HG03280 (cell line): ENCODE results near the gene GALNT7.

Experiments used
- ATAC-seq: cut with Tn5 transposase; IDR thresholded peaks from one replicate; pipeline ENCODE4 v1.9.1; 2021; ENCODE audit warnings: mild to moderate bottlenecking, moderate library complexity; ENCODE audit not compliant: unreplicated experiment

GALNT7 gene

GRCh38 chr4:173231916-173232315 is 63.3 kb downstream of the GALNT7 start:
- no peak for ATAC-seq

- no peak for ATAC-seq
These were observed 65.2 kb downstream of the GALNT7 start for GRCh38 chr4:173233857-173234256.

- no peak for ATAC-seq
These were observed 66.4 kb downstream of the GALNT7 start for GRCh38 chr4:173235050-173235449.

- ATAC-seq, result no peak
These were observed 67.7 kb downstream of the GALNT7 start for GRCh38 chr4:173236301-173236700.

- no peak for ATAC-seq
These were observed 68.5 kb downstream of the GALNT7 start for GRCh38 chr4:173237152-173237551.

GRCh38 chr4:173237762-173238161 is 69.2 kb downstream of the GALNT7 start:
- no peak for ATAC-seq

- ATAC-seq, result no peak
These were observed 72.1 kb downstream of the GALNT7 start for GRCh38 chr4:173240696-173241095.

- ATAC-seq, result no peak
These were observed 74.0 kb downstream of the GALNT7 start for GRCh38 chr4:173242466-173243250.

- no peak for ATAC-seq
These were observed 74.7 kb downstream of the GALNT7 start for GRCh38 chr4:173243321-173243720.

GRCh38 chr4:173243917-173244658 is 75.5 kb downstream of the GALNT7 start:
- ATAC-seq, result peak; percentile 55

- ATAC-seq, result no peak
These were observed 77.3 kb downstream of the GALNT7 start for GRCh38 chr4:173245952-173246351.

GRCh38 chr4:173246719-173247118 is 78.1 kb downstream of the GALNT7 start:
- peak; percentile 44 for ATAC-seq

- ATAC-seq, result no peak
These were observed 78.7 kb downstream of the GALNT7 start for GRCh38 chr4:173247321-173247720.

GRCh38 chr4:173248690-173249089 is 80.1 kb downstream of the GALNT7 start:
- ATAC-seq, result no peak

GRCh38 chr4:173252024-173252935 is 83.7 kb downstream of the GALNT7 start:
- ATAC-seq, result peak; percentile 72

GRCh38 chr4:173253561-173253960 is 85.0 kb downstream of the GALNT7 start:
- ATAC-seq, result no peak

- ATAC-seq, result no peak
These were observed 86.0 kb downstream of the GALNT7 start for GRCh38 chr4:173254646-173255045.

- ATAC-seq, result no peak
These were observed 88.2 kb downstream of the GALNT7 start for GRCh38 chr4:173256825-173257224.

GRCh38 chr4:173257732-173258717 is 89.4 kb downstream of the GALNT7 start:
- peak; percentile 91 for ATAC-seq

- no peak for ATAC-seq
These were observed 90.3 kb downstream of the GALNT7 start for GRCh38 chr4:173258866-173259265.
